Heart left ventricle (tissue), 16 donors: Measurements from ENCODE around the gene TRAIP. TPM values are rescaled to one million over a fixed set of nuclear protein-coding genes. Genes with fewer than 3 reads are reported as not detected.

ENCODE experiments used
- ATAC-seq, 4 donors: fragments of 200-7000 bp; cut with Tn5 transposase; one replicate each; pipeline ENCODE4 v1.9.1; 2020 to 2022; ENCODE audit warnings: moderate library complexity in 4 of 4, mild to moderate bottlenecking in 3 of 4, moderate number of reproducible peaks in 1 of 4
- DNase-seq, 5 donors: peaks; one replicate each; pipeline ENCODE4 v3.0.0-alpha.2; 2020
- H3K27ac ChIP-seq, 12 donors: fragments of 200-600 bp; sonication (generic) in 4 of 12; one replicate each; pipeline versions ENCODE4 v1.5.0 to v1.8.0; 2016 to 2022; ENCODE audit warnings: mild to moderate bottlenecking in 2 of 12
- H3K27me3 ChIP-seq, 9 donors: fragments of 200-600 bp; sonication (generic) in 2 of 9; one replicate each; pipeline versions ENCODE4 v1.5.1 to v1.8.0; 2016 to 2022; ENCODE audit warnings: mild to moderate bottlenecking in 3 of 9
- H3K36me3 ChIP-seq, 9 donors: fragments of 200-600 bp; sonication (generic) in 2 of 9; one replicate each; pipeline versions ENCODE4 v1.5.0 to v1.8.0; 2018 to 2022; ENCODE audit warnings: mild to moderate bottlenecking in 2 of 9
- H3K4me1 ChIP-seq, 12 donors: fragments of 200-600 bp; sonication (generic) in 4 of 12; one replicate each; pipeline versions ENCODE4 v1.5.0 to v1.8.0; 2016 to 2022; ENCODE audit warnings: mild to moderate bottlenecking in 3 of 12
- H3K4me3 ChIP-seq, 12 donors: fragments of 200-600 bp; sonication (generic) in 4 of 12; one replicate each; pipeline versions ENCODE4 v1.5.0 to v1.8.0; 2017 to 2022; ENCODE audit warnings: mild to moderate bottlenecking in 9 of 12, moderate library complexity in 4 of 12
- H3K9me3 ChIP-seq, 12 donors: fragments of 200-600 bp; sonication (generic) in 4 of 12; one replicate each; pipeline versions ENCODE4 v1.5.0 to v1.8.0; 2016 to 2022; ENCODE audit warnings: mild to moderate bottlenecking in 1 of 12
- POLR2A ChIP-seq, 2 donors: fragments of 450-650 bp; IDR thresholded peaks; one replicate each; pipeline ENCODE4 v1.6.1; 2017; ENCODE audit warnings: antibody characterized with exemption in 2 of 2, mild to moderate bottlenecking in 2 of 2, moderate library complexity in 2 of 2
- WGBS, 4 donors: extraction: QIAGEN DNeasy Blood & Tissue Kit in 2 of 4; methylation state at CpG; one replicate each; pipeline versions ENCODE4 v1.1.5 to v1.1.7; 2013 to 2018; 5-methylcytosine and 5-hydroxymethylcytosine counted together
- intact Hi-C, 10 donors: fragments of 100-400 bp; cut with DNase I; formaldehyde crosslinking; loops; one replicate each; pipeline versions ENCODE4 v1.11.1 to v1.14.2; 2022
- polyA plus RNA-seq, 2 donors: library from polyadenylated mRNA; stranded (reverse); fragments of 200-250 nt; gene quantifications; one replicate each; pipeline ENCODE4 v1.2.3, GENCODE V29; 2013
- total RNA-seq, 9 donors: library from RNA; depleted of rRNA in 2 of 9; stranded (reverse); fragments of >200 nt in 2 of 9; fragmentation: NEBNext Ultra II Directional in 3 of 9; extraction: Animal tissue kit (Norgen Biotek cat#: 25700) in 3 of 9; gene quantifications; one replicate each; pipeline versions ENCODE4 v1.1.0 to v1.2.4, GENCODE V29; 2016 to 2023
- TF ChIP-seq, protein P1 (sequence below), 12 donors: fragments of 200-600 bp; sonication (generic) in 4 of 12; IDR thresholded peaks; one replicate each; pipeline versions ENCODE4 v1.5.0 to v1.8.0; 2018 to 2022; ENCODE audit warnings: antibody characterized with exemption in 12 of 12, mild to moderate bottlenecking in 5 of 12
- donor health status: ischemic (EF 13 %, LVEDD 7.1; RV severe dilation, severe dysfunction).
- donor health status: healthy with polysubstance abuse.
- donor health status: DM: no; HTN: yes; CAD: no.
- donor health status: DM: no; HTN: no; CAD: no.
- donor health status: ischemic (EF 25% LVEDD 6.9; RV normal size, moderate dysfunction).
- donor health status: ischemic (EF 25% LVEDD 5.7; RV mildly dilated, moderate dysfunction).
- donor health status: healthy.
- donor health status: DM: yes; HTN: yes; CAD: no.
- donor health status: ischemic (EF 35%, LVEDD 5.7; RV mildly dilated, moderate dysfunction).
- donor health status: nonischemic (EF 11% LVEDD 7.7; RV severe dilation, severe dysfunction).
- donor health status: DM: yes; HTN: yes; CAD: no.
- donor health status: PGD.
- donor health status: ischemic (EF 29% LVEDD 5.4; RV normal size, mild dysfunction).
- donor health status: nonischemic (EF 23%, LVEDD 6.1; RV moderate dilation, normal function).

The TRAIP gene
- total and polyA plus RNA-seq, 11 donors = 0.37 to 6.3 (median 0.99) TPM; not detected in 1

DNA sequence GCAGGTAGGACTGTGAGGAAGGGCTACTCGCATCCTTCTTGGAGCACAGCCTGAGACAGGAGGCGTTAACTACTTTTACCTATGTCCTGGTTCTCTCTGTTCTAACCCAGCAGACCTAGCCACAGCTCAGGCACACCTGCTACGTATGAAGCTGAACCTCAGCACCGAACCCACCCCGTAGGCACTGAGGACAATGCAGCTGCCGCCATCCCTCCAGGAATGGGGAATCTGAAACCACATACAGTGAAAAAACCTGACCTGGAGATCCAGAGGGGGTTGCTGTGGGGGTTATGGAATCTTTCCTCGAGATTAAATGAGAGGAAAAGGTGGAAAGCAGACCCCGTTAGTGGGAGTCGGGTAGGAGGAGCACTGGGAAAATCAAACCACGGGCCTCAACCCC is 32.9 kb upstream of the TRAIP start:
- Histone ChIP-seq H3K4me1 (peaks cover 0 to 8% (median 0%) of the 10 kb centered on the region in 12 donors), H3K36me3 (no peaks in the 10 kb centered on the region), H3K27ac (no peak overlapping the region), H3K9me3 (no peaks in the 10 kb centered on the region), H3K4me3 (no peak overlapping the region), H3K27me3 (no peaks in the 10 kb centered on the region)
- TF ChIP-seq, protein P1, sequence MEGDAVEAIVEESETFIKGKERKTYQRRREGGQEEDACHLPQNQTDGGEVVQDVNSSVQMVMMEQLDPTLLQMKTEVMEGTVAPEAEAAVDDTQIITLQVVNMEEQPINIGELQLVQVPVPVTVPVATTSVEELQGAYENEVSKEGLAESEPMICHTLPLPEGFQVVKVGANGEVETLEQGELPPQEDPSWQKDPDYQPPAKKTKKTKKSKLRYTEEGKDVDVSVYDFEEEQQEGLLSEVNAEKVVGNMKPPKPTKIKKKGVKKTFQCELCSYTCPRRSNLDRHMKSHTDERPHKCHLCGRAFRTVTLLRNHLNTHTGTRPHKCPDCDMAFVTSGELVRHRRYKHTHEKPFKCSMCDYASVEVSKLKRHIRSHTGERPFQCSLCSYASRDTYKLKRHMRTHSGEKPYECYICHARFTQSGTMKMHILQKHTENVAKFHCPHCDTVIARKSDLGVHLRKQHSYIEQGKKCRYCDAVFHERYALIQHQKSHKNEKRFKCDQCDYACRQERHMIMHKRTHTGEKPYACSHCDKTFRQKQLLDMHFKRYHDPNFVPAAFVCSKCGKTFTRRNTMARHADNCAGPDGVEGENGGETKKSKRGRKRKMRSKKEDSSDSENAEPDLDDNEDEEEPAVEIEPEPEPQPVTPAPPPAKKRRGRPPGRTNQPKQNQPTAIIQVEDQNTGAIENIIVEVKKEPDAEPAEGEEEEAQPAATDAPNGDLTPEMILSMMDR (IDR thresholded peaks at IDR 0.05) = no peak
- TF ChIP-seq POLR2A (IDR thresholded peaks at IDR 0.05) = no peak
- ATAC-seq (no peak), DNase-seq (no peak)
- intact Hi-C loops = no loop called here
- 82 to 89% (median 85%) methylated on average over 10 of the region's 10 CpGs for WGBS, 4 donors

GRCh38 chr3:49886922-49887265 is 30.5 kb upstream of the TRAIP start:
- H3K4me3 ChIP-seq = no peak overlapping the region
- H3K36me3 ChIP-seq = no peaks in the 10 kb centered on the region
- ATAC-seq = no peak
- H3K4me1 ChIP-seq = peaks cover 0 to 18% (median 8%) of the 10 kb centered on the region in 12 donors
- no peaks in the 10 kb centered on the region for H3K9me3 ChIP-seq
- DNase-seq = no peak
- no peaks in the 10 kb centered on the region for H3K27me3 ChIP-seq
- intact Hi-C loops = no loop called here
- H3K27ac ChIP-seq = no peak overlapping the region
- TF ChIP-seq POLR2A (IDR thresholded peaks at IDR 0.05) = no peak
- TF ChIP-seq, protein P1 (IDR thresholded peaks at IDR 0.05) = no peak

GRCh38 chr3:49883998-49884397 is 27.6 kb upstream of the TRAIP start:
- Histone ChIP-seq H3K9me3 (no peaks in the 10 kb centered on the region), H3K27ac (no peak overlapping the region), H3K36me3 (no peaks in the 10 kb centered on the region), H3K27me3 (no peaks in the 10 kb centered on the region), H3K4me1 (peaks cover 4 to 34% (median 23%) of the 10 kb centered on the region in 12 donors), H3K4me3 (no peak overlapping the region)
- intact Hi-C loops = no loop called here
- ATAC-seq (no peak), DNase-seq (no peak)
- TF ChIP-seq, protein P1 (IDR thresholded peaks at IDR 0.05) = no peak
- no peak for TF ChIP-seq POLR2A (IDR thresholded peaks at IDR 0.05)
- 87 to 100% (median 94%) methylated on average over 4 of the region's 4 CpGs for WGBS, 4 donors

DNA sequence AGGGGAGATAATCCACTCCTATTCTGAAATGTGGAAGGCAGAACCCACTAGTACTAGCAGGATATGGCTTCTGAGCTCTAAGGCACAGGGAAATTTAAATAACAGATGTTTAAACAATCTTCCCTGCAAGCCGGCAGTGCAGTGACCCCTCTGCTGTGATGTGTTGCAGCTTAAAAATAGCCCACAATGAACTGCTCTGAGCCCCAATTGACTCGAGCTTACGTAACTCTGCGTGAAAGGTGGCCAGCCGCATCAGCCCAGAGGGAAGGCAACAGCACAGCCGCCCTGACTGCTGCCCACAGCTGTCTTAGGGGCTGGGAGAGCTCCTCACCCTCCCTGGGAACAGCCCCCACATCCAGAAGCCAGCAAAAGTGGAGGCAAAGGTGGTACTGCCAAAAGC is 25.8 kb upstream of the TRAIP start:
- ATAC-seq (peak; percentile 70 to 97 (median 84)), DNase-seq (peak in 4 of 5 donors; percentile 48 to 75 (median 69))
- intact Hi-C loops = no loop called here
- H3K27ac ChIP-seq = peak overlapping the region in 9 of 12 donors; percentile 14 to 86 (median 68)
- no peak for TF ChIP-seq POLR2A (IDR thresholded peaks at IDR 0.05)
- TF ChIP-seq, protein P1 (IDR thresholded peaks at IDR 0.05) = no peak
- no peaks in the 10 kb centered on the region for H3K36me3 ChIP-seq
- 7 to 17% (median 12%) methylated on average over 6 of the region's 6 CpGs for WGBS, 4 donors
- no peak overlapping the region for H3K4me3 ChIP-seq
- peaks cover 4 to 34% (median 23%) of the 10 kb centered on the region in 12 donors for H3K4me1 ChIP-seq
- H3K27me3 ChIP-seq = no peaks in the 10 kb centered on the region
- no peaks in the 10 kb centered on the region for H3K9me3 ChIP-seq
